Panc1 (cell line): ENCODE measurements around the gene ERICH6B. TPM values are rescaled to one million over a fixed set of nuclear protein-coding genes. Genes with fewer than 3 reads are reported as not detected.

Experiments used
- ATAC-seq: fragments of 200-7000 bp; cut with Tn5 transposase; 2 replicates; pipeline ENCODE4 v1.9.1; 2020; ENCODE audit warnings: mild to moderate bottlenecking, moderate library complexity
- BruUV-seq: library from RNA; stranded (reverse); fragments of 400-500 nt; replicated peaks from 2 replicates; lab custom pipeline; 2021; lab: Mats Ljungman, UMichigan
- CTCF ChIA-PET: fragments of 300-600 bp; sonication (Branson Sonifier 250); formaldehyde crosslinking; loops from one replicate; lab custom pipeline; 2022; ENCODE audit warnings: antibody characterized with exemption; lab: Charles Lee
- POLR2A ChIA-PET: fragments of 300-600 bp; sonication (Branson Sonifier 250); formaldehyde crosslinking; loops from one replicate; lab custom pipeline; 2022; ENCODE audit warnings: antibody characterized with exemption; lab: Charles Lee
- DNase-seq: peaks from one replicate; pipeline ENCODE4 v3.0.0-alpha.2; 2010; ENCODE audit warnings: low read depth, low spot score
- H3K27ac ChIP-seq: 2 replicates; pipeline ENCODE4 v1.5.1; 2011; ENCODE audit warnings: mild to moderate bottlenecking, low read length, inconsistent platforms
- H3K27me3 ChIP-seq: fragments of 200-500 bp; sonication (Bioruptor generic); 2 replicates; pipeline ENCODE4 v1.6.0; 2014; ENCODE audit warnings: low read length, inconsistent platforms; ENCODE audit not compliant: control insufficient read depth, insufficient read depth
- H3K36me3 ChIP-seq: fragments of 200-500 bp; sonication (Bioruptor generic); 2 replicates; pipeline ENCODE4 v1.5.1; 2014; ENCODE audit warnings: inconsistent platforms, mild to moderate bottlenecking, low read length, moderate library complexity; ENCODE audit not compliant: control insufficient read depth, insufficient read depth
- H3K4me1 ChIP-seq: 2 replicates; pipeline ENCODE4 v1.5.1; 2011; ENCODE audit warnings: inconsistent platforms, mild to moderate bottlenecking, low read length, moderate library complexity; ENCODE audit not compliant: control insufficient read depth, insufficient read depth
- H3K4me3 ChIP-seq, 2 experiments: 2 replicates each; pipeline ENCODE4 v1.5.1; 2011 to 2012; ENCODE audit warnings: low read depth in 2 of 2, low read length in 2 of 2, mild to moderate bottlenecking in 2 of 2, inconsistent platforms in 1 of 2, moderate library complexity in 1 of 2
- H3K9me3 ChIP-seq: fragments of 200-500 bp; sonication (Bioruptor generic); 2 replicates; pipeline ENCODE4 v1.5.1; 2014; ENCODE audit warnings: low read depth, mild to moderate bottlenecking, inconsistent platforms, low read length, moderate library complexity; ENCODE audit not compliant: control insufficient read depth, insufficient read depth
- CTCF ChIP-seq: fragments of 450-650 bp; IDR thresholded peaks from 2 replicates; pipeline ENCODE4 v1.5.1; 2017; ENCODE audit warnings: mild to moderate bottlenecking
- POLR2AphosphoS5 ChIP-seq: IDR thresholded peaks from 2 replicates; pipeline ENCODE4 v1.6.1; 2012; ENCODE audit warnings: mild to moderate bottlenecking, low read depth, low read length, moderate library complexity
- REST ChIP-seq, 2 experiments: IDR thresholded peaks; 2 replicates each; pipeline ENCODE4 v1.6.1; 2011 to 2012; ENCODE audit warnings: low read depth in 2 of 2, control low read depth in 1 of 2, low read length in 1 of 2, mild to moderate bottlenecking in 1 of 2, moderate library complexity in 1 of 2; ENCODE audit not compliant: insufficient read depth in 1 of 2
- SIN3A ChIP-seq: IDR thresholded peaks from 2 replicates; pipeline ENCODE4 v1.6.1; 2012; ENCODE audit warnings: low read depth, mild to moderate bottlenecking, low read length, moderate library complexity, borderline replicate concordance; ENCODE audit not compliant: insufficient read depth
- TCF7L2 ChIP-seq: IDR thresholded peaks from 2 replicates; pipeline ENCODE4 v1.6.1; 2011; ENCODE audit warnings: mild to moderate bottlenecking, low read depth, low read length, inconsistent platforms
- in situ Hi-C: cut with HindIII; loops from 2 replicates; pipeline ENCODE4 v1.10.0; 2016; ENCODE audit warnings: low sequenced_read_pairs, low pct_unique_long_range_greater_than_20kb
- intact Hi-C: fragments of 100-400 bp; cut with micrococcal nuclease; formaldehyde crosslinking; loops from one replicate; pipeline ENCODE4 v1.10.0; 2022; ENCODE audit not compliant: unreplicated experiment
- total RNA-seq: library from RNA; stranded (reverse); gene quantifications from one replicate; pipeline ENCODE4 v1.2.1, GENCODE V29; 2021; ENCODE audit not compliant: unreplicated experiment

The ERICH6B gene
- total RNA-seq, 1 experiment from 2014 or later, result not detected

DNA sequence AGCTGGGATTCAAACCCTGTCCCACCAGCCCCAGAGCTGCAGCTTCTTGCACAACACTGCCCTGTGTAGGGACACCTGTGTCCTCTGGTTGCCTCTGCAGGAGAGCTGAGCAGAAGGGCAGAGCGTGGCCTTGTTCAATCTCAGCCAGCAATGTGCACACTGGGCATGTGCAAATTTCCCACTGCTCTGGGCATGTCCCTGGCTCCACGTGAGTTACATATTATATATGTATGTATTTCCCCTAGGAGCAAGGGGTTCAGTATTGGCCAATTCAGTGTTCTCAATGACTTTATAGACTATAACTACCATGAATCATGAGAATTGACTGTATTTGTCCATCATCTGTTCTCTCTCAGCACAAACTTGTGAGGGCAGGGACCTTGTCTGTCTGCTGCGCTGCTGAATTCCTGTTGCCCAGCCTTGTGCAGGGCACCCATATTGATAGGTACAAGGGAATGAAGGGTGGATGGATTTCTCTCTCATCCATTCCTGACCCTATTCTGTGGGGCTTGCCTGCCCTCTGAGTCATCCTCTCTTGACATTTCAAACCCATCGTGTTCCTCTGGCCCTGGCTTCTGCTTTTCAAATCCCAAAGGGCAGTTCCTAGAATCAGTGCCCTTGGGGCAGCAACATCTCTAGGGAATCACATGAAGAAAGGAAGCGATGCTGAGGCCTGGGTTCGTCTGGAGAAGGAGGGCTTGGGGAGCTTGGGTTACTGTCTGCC is 69.7 kb downstream of the ERICH6B start:
- ChIA-PET POLR2A (no interaction called here), CTCF (no interaction called here)
- intact Hi-C loops, result no loop called here
- DNase-seq (no peak), ATAC-seq (no peak)
- no peaks in the 10 kb centered on the region for H3K4me1 ChIP-seq
- no peak for TF ChIP-seq POLR2AphosphoS5
- no peak for TF ChIP-seq TCF7L2
- TF ChIP-seq SIN3A, result no peak
- no peak for TF ChIP-seq REST (IDR thresholded peaks at IDR 0.05; ENCODE audit: insufficient read depth in 1 of 2, low read depth in 2 of 2, low read length in 1 of 2)
- TF ChIP-seq CTCF, result no peak
- H3K4me3 ChIP-seq, result no peak overlapping the region
- H3K9me3 ChIP-seq, result no peaks in the 10 kb centered on the region
- H3K36me3 ChIP-seq, result no peaks in the 10 kb centered on the region
- H3K27me3 ChIP-seq, result no peaks in the 10 kb centered on the region
- no peak overlapping the region for H3K27ac ChIP-seq
- no TSS peak for BruUV-seq
- in situ Hi-C loops, result no loop called here

DNA sequence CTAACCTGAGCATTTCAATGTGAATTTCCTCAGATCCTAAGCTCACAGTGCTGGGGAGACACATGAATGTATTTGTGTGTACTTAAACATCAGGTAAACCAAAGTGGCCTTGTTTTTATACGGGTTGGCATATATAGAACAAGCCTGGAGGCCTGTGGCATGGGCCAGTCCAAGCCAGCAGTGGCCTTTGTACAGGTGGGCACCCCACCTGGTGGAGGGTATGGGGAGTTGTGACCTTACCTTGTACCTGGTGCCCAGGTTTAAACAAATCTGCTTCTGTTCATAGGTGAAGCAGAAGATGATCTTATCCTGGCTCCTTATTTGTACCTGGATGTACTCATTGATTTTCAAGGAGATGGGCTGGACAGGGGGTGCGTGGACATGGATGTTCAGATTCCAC is 71.0 kb downstream of the ERICH6B start:
- no peaks in the 10 kb centered on the region for H3K9me3 ChIP-seq
- H3K4me1 ChIP-seq, result no peaks in the 10 kb centered on the region
- no TSS peak for BruUV-seq
- DNase-seq, result no peak
- no peaks in the 10 kb centered on the region for H3K36me3 ChIP-seq
- POLR2A ChIA-PET, result interaction anchor here (0.5 kb wide), 1 partner anchor 101 kb away, joined by 6 read pairs; no protein-coding TSS in a partner anchor
- in situ Hi-C loops (no loop called here), intact Hi-C loops (no loop called here)
- no peak; the same call in 1 of the 2 replicates for ATAC-seq
- H3K27me3 ChIP-seq, result no peaks in the 10 kb centered on the region
- CTCF ChIA-PET, result no interaction called here
- TF ChIP-seq TCF7L2 (no peak), CTCF (no peak), POLR2AphosphoS5 (no peak), REST (IDR thresholded peaks at IDR 0.05; ENCODE audit: insufficient read depth in 1 of 2, low read depth in 2 of 2, low read length in 1 of 2) (no peak), SIN3A (no peak)
- no peak overlapping the region for H3K27ac ChIP-seq
- no peak overlapping the region for H3K4me3 ChIP-seq
